Tibial nerve (tissue), 4 donors: ENCODE results near the gene NCBP2. TPM values are rescaled to one million over a fixed set of nuclear protein-coding genes. Genes with fewer than 3 reads are reported as not detected.

Source experiments
- DNase-seq, 2 donors: peaks; one replicate each; pipeline ENCODE4 v3.0.0-alpha.2; 2019; ENCODE audit warnings: low spot score in 2 of 2
- H3K27ac ChIP-seq, 4 donors: fragments of 200-600 bp; sonication (generic) in 3 of 4; one replicate each; pipeline ENCODE4 v1.5.1; 2017 to 2019; ENCODE audit warnings: mild to moderate bottlenecking in 1 of 4
- H3K27me3 ChIP-seq, 2 donors: fragments of 200-600 bp; sonication (generic) in 1 of 2; one replicate each; pipeline versions ENCODE4 v1.5.1 to v1.6.0; 2017 to 2019
- H3K36me3 ChIP-seq, 3 donors: fragments of 200-600 bp; sonication (generic); one replicate each; pipeline ENCODE4 v1.5.1; 2018 to 2019
- H3K4me1 ChIP-seq, 4 donors: fragments of 200-600 bp; sonication (generic) in 3 of 4; one replicate each; pipeline ENCODE4 v1.5.1; 2017 to 2019
- H3K4me3 ChIP-seq, 4 donors: fragments of 200-600 bp; sonication (generic) in 3 of 4; one replicate each; pipeline ENCODE4 v1.5.1; 2017 to 2019; ENCODE audit warnings: mild to moderate bottlenecking in 1 of 4, moderate library complexity in 1 of 4
- H3K9me3 ChIP-seq, 4 donors: fragments of 200-600 bp; sonication (generic) in 3 of 4; one replicate each; pipeline ENCODE4 v1.5.1; 2017 to 2019
- CTCF ChIP-seq, 5 experiments: fragments of 200-600 bp in 3 of 5; fragments of 450-650 bp in 2 of 5; sonication (generic) in 3 of 5; IDR thresholded peaks; one replicate each; pipeline ENCODE4 v1.5.1; 2016 to 2019; ENCODE audit warnings: antibody characterized with exemption in 5 of 5, mild to moderate bottlenecking in 3 of 5, moderate library complexity in 2 of 5
- EP300 ChIP-seq, 2 donors: sonication (generic); formaldehyde crosslinking; IDR thresholded peaks; one replicate each; pipeline ENCODE4 v1.6.1; 2017; ENCODE audit warnings: antibody characterized with exemption in 2 of 2, mild to moderate bottlenecking in 1 of 2
- POLR2A ChIP-seq, 2 donors: fragments of 450-650 bp; IDR thresholded peaks; one replicate each; pipeline ENCODE4 v1.6.1; 2017; ENCODE audit warnings: antibody characterized with exemption in 2 of 2, mild to moderate bottlenecking in 2 of 2, moderate library complexity in 2 of 2
- WGBS, 2 donors: methylation state at CpG; one replicate each; pipeline ENCODE4 v1.1.5; 2018; 5-methylcytosine and 5-hydroxymethylcytosine counted together
- total RNA-seq, 4 donors: library from RNA; depleted of rRNA; stranded (reverse); fragments of >200 nt; gene quantifications; one replicate each; pipeline ENCODE4 v1.1.0, GENCODE V29; 2016

NCBP2 gene
- total RNA-seq, 4 donors from 2014 or later, result 25.1 to 45.6 (median 36.6) TPM

- Histone ChIP-seq H3K4me1 (no peaks in the 10 kb centered on the region), H3K27ac (no peak overlapping the region), H3K27me3 (no peaks in the 10 kb centered on the region), H3K36me3 (peaks cover 0 to 38% (median 0%) of the 10 kb centered on the region in 3 donors), H3K9me3 (no peaks in the 10 kb centered on the region), H3K4me3 (no peak overlapping the region)
- TF ChIP-seq EP300 (IDR thresholded peaks at IDR 0.05) (no peak), POLR2A (IDR thresholded peaks at IDR 0.05) (no peak), CTCF (IDR thresholded peaks at IDR 0.05) (no peak)
- WGBS, 2 donors, result 85 to 91% methylated on average over 2 to 3 of the region's 3 CpGs
- DNase-seq, result no peak
Observed at GRCh38 chr3:196951371-196951770, 9.0 kb upstream of the NCBP2 start.

GRCh38 chr3:196949750-196950149 lies 7.4 kb upstream of the NCBP2 start:
- Histone ChIP-seq H3K9me3 (no peaks in the 10 kb centered on the region), H3K27ac (no peak overlapping the region), H3K4me3 (no peak overlapping the region), H3K36me3 (peaks cover 0 to 54% (median 0%) of the 10 kb centered on the region in 3 donors), H3K4me1 (peaks cover 0 to 2% (median 0%) of the 10 kb centered on the region in 4 donors), H3K27me3 (no peaks in the 10 kb centered on the region)
- no peak for DNase-seq
- TF ChIP-seq POLR2A (IDR thresholded peaks at IDR 0.05) (no peak), CTCF (IDR thresholded peaks at IDR 0.05) (no peak), EP300 (IDR thresholded peaks at IDR 0.05) (no peak)
- WGBS, 2 donors, result 94 to 97% methylated on average over 6 of the region's 6 CpGs

GRCh38 chr3:196949285-196949619 lies 6.9 kb upstream of the NCBP2 start:
- H3K36me3 ChIP-seq, result peaks cover 0 to 59% (median 0%) of the 10 kb centered on the region in 3 donors

GRCh38 chr3:196948442-196949284 lies 6.3 kb upstream of the NCBP2 start:
- no peak for TF ChIP-seq CTCF (IDR thresholded peaks at IDR 0.05)
- no peak for TF ChIP-seq EP300 (IDR thresholded peaks at IDR 0.05)
- no peak for TF ChIP-seq POLR2A (IDR thresholded peaks at IDR 0.05)
- WGBS, 2 donors, result 33 to 46% methylated on average over 22 of the region's 22 CpGs

More at GRCh38 chr3:196949285-196949619, 6.9 kb upstream of the NCBP2 start:
- H3K27ac ChIP-seq, result no peak overlapping the region
- no peaks in the 10 kb centered on the region for H3K27me3 ChIP-seq
- H3K9me3 ChIP-seq, result no peaks in the 10 kb centered on the region
- no peak for DNase-seq
- H3K4me1 ChIP-seq, result peaks cover 0 to 7% (median under 1%) of the 10 kb centered on the region in 4 donors
- no peak for TF ChIP-seq CTCF (IDR thresholded peaks at IDR 0.05)
- TF ChIP-seq POLR2A (IDR thresholded peaks at IDR 0.05), result no peak
- TF ChIP-seq EP300 (IDR thresholded peaks at IDR 0.05), result no peak
- H3K4me3 ChIP-seq, result no peak overlapping the region
- WGBS, 2 donors, result 77 to 84% methylated on average over 6 of the region's 6 CpGs

GRCh38 chr3:196947860-196948441 lies 5.6 kb upstream of the NCBP2 start:
- H3K4me3 ChIP-seq, result no peak overlapping the region
- H3K9me3 ChIP-seq, result no peaks in the 10 kb centered on the region
- no peak overlapping the region for H3K27ac ChIP-seq
- TF ChIP-seq CTCF (IDR thresholded peaks at IDR 0.05) (no peak), POLR2A (IDR thresholded peaks at IDR 0.05) (no peak), EP300 (IDR thresholded peaks at IDR 0.05) (no peak)
- H3K4me1 ChIP-seq, result peaks cover 0 to 20% (median 10%) of the 10 kb centered on the region in 4 donors
- WGBS, 2 donors, result 83% methylated on average over 26 to 28 of the region's 28 CpGs
- peaks cover 0 to 60% (median 0%) of the 10 kb centered on the region in 3 donors for H3K36me3 ChIP-seq
- no peaks in the 10 kb centered on the region for H3K27me3 ChIP-seq
- DNase-seq, result no peak

More at GRCh38 chr3:196948442-196949284, 6.3 kb upstream of the NCBP2 start:
- Histone ChIP-seq H3K4me3 (no peak overlapping the region), H3K27ac (no peak overlapping the region), H3K36me3 (peaks cover 0 to 60% (median 0%) of the 10 kb centered on the region in 3 donors), H3K4me1 (peaks cover 0 to 13% (median 5%) of the 10 kb centered on the region in 4 donors), H3K9me3 (no peaks in the 10 kb centered on the region), H3K27me3 (no peaks in the 10 kb centered on the region)
- no peak for DNase-seq
